GM08714 (cell line): ENCODE measurements around the gene SF3B3.
"Not testable (repeated sequence)": the region's sequence is repeated elsewhere in the genome, so short reads cannot be mapped to it uniquely, and the experiment has no call there.

Source experiments
- H3K4me3 ChIP-seq: fragments of 200-500 bp; sonication (Bioruptor generic); 2 replicates; pipeline ENCODE4 v1.5.1; 2014; ENCODE audit warnings: mild to moderate bottlenecking, low read length, inconsistent platforms
- ZNF274 ChIP-seq: IDR thresholded peaks from 2 replicates; pipeline ENCODE4 v1.6.1; 2012; ENCODE audit warnings: mild to moderate bottlenecking, low read depth, low read length

The SF3B3 gene

GRCh38 chr16:70579648-70580630, 56.3 kb downstream of the SF3B3 start:
- H3K4me3 ChIP-seq = no peak overlapping the region
- TF ChIP-seq ZNF274 = no peak

- no peak overlapping the region for H3K4me3 ChIP-seq
- no peak for TF ChIP-seq ZNF274
Observed at GRCh38 chr16:70582280-70582978, 58.8 kb downstream of the SF3B3 start.

DNA sequence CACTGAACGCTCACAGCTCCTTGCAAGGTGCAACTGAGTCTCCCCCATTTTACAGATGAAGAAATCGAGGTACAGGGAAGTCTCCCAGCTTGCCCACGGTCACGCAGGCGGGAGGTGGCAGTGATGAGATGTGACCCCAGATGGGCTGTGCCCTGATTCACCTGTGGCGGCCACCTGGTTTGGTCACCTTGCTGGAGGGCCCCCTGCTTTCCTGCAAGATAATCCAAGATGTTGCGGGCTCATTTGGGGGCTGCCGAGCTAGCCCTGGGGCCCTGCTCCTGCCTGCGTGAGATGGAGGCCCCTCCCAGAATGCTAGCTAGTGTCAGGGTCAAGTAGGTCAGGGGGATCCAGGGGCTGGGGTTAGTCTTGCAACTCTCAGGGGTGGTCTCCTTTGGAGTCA, 63.1 kb downstream of the SF3B3 start:
- TF ChIP-seq ZNF274 = no peak
- H3K4me3 ChIP-seq = no peak overlapping the region

- no peak for TF ChIP-seq ZNF274
- no peak overlapping the region for H3K4me3 ChIP-seq
Observed at GRCh38 chr16:70588565-70588964, 64.9 kb downstream of the SF3B3 start.

DNA sequence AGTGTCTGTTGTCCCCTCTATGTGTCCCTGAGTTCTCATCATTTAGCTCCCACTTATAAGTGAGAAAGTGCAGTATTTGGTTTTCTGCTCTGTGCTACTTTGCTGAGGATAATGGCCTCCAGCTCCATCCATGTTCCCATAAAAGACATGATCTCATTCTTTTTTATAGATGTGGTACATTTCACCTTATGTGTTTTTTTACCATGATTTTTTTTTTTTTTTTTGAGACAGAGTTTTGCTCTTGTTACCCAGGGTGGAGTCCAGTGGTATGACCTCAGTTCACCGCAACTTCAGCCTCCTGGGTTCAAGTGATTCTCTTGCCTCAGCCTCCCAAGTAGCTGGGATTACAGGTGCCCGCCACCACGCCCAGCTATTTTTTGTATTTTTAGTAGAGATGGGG, 65.8 kb downstream of the SF3B3 start:
- not testable (repeated sequence) for H3K4me3 ChIP-seq

DNA sequence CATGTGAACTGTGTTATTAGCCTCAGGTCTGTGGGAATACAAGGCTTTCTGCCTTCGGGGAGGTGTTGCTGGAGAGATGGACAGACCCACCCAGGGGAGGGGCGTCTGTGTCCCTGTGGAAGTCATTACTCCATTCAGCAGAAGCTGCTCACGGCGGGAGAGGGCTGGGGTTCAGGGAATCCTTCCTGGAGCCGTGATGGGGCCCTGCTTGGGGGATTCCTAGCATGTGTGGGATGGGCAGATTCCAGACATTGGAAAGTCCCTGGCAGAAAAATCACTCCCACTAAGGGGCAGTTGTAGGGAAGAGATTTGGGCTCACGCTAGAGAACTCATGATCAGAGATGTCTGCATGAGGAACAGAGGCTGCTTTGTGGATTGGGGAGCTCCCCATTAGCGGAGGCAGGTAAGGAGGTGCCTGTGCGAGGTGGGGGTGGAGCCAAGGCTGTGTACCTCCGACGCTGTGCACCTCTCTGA, 66.4 kb downstream of the SF3B3 start:
- TF ChIP-seq ZNF274 = no peak
- H3K4me3 ChIP-seq = no peak overlapping the region

DNA sequence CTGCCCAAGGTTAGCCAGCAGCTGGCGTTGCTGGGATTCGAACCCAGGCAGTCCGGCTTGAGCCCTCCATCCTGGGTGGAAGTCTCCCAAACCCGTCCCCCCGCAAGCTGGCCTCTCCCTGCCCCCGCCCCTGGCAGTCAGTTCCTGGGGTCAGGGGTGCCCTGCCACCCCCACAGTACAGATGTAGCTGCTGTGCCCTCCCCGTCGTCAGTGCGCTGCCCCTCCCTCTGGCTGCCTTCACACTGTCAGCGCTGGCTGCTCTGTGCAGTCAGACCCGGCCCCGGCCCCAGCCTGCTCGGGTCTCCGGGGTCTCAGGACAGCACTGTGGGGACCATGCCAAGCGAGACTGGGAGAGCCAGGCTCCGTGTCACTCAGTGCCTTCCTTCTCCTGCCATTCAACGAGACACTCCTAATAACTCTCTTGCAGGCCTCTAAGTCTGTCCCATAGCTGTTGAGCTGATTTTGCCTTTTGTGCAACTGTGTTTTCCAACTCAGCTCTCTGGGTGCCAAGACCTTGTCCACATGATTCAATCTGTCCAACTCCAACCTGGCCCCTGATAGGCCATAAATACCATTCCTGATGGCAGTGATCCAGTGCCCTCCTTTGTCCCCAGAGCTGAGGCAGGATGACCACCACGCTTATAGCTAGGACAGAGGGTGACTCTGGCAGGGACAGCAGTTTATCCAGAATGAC, 67.3 kb downstream of the SF3B3 start:
- H3K4me3 ChIP-seq = no peak overlapping the region
- no peak for TF ChIP-seq ZNF274

DNA sequence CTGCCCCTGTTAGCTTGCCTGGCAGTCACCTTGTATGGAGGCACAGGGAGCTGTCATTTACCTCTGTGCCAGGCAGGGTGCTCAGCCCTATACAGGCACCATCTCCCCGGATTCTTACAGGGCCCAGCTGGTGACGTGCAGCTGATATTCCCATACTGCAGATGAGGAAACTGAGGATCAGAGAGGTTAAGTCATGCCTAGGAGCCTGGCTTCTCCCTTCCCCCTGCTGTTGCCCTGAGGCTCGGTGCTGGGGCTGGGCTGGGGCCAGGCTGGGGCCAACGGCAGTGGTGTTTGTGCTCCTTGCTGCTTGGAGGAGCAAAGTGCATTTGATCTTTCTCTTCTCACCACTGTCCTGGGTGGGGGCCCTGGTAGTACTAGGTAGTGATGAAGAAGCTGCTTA, 68.0 kb downstream of the SF3B3 start:
- TF ChIP-seq ZNF274 = no peak
- H3K4me3 ChIP-seq = no peak overlapping the region

DNA sequence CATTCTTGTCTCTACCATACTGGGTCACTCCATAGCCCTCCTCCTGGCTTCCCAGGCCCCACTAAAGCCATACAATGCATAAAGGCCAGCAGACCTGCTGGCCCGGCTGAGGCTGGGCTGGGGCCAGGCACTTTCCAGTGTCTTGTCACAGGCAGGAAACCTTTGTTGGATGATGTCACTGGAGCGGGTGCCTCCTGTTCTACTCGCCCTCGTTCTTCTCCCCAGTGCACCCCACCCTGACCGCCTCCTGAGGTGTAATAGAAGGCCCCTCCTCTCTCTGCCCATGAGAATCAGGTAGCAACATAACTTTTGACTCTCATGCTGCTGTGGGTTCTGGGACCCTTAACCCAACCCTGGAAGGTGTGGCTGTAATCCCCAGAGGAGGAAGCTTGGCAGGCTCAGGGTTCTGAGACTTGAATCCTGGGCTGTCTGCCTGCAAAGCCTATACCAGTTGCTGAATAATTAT, 68.5 kb downstream of the SF3B3 start:
- H3K4me3 ChIP-seq = no peak overlapping the region
- no peak for TF ChIP-seq ZNF274

DNA sequence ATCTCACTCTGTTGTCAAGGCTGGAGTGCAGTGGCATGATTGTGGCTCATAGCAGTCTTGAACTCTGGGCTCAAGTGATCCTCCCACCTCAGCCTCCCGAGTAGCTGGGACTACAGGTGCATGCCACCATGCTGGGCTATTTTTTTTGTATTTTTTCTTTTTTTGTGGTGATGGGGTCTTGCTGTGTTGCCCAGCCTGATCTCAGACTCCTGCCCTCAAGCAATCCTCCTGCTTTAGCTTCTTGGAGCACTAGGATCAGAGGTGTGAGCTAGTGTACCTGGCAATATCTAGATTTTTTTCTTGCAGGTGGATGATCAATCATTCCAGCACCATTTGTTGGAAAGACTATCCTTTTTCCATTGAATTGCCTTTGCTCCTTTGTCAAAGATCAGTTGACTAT, 69.9 kb downstream of the SF3B3 start:
- TF ChIP-seq ZNF274 = no peak
- no peak overlapping the region for H3K4me3 ChIP-seq

DNA sequence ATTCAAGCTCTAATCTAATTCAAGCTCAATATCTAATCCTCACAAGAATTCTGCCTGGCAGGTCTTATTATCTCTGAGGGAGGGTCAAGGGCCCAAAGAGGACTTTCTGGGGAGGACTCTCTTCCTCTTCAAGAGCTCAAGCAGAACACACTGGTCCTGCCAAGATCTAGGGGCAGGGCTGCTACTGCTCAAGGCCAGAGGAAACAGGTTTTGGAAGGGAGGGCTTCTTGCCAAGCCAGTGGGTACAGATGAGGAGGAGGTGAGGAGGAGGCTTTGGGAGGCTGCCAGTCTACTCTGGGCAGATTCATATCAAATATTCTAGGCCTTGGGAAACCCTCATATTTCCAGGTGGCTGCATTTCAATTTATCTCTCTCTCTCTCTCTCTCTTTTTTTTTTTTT, 71.0 kb downstream of the SF3B3 start:
- TF ChIP-seq ZNF274 = no peak
- no peak overlapping the region for H3K4me3 ChIP-seq

DNA sequence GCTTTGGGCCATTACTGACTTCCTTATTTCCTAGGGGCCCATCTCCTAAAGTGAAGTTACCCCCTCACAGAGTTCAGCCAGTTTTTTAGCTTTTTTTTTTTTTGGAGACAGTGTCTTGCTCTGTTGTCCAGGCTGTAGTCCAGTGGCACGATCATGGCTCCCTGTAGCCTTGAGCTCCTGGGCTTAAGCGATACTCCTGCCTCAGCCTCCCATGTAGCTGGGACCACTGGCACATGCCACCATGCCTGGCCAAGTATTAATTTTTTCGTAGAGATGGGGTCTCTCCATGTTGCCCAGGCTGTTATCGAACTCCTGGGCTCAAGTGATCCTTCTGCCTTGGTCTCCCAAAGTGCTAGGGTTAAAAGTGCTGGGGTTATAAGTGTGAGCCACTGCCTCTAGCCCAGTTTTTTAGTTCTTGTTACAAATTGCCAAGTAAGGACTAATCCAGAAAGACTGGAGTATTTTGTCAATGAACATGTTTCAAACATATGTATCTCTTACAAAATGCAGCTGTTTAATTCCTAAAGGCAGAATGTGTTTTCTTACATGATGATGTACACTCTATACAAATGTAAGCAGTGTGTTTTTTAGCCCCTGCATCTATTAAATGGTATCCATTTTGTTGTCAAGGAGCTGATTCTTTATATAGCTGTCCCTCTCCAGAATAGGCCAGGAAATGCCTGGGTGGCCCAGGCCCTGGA, 73.7 kb downstream of the SF3B3 start:
- no peak for TF ChIP-seq ZNF274
- no peak overlapping the region for H3K4me3 ChIP-seq

GRCh38 chr16:70598937-70599503, 75.4 kb downstream of the SF3B3 start:
- H3K4me3 ChIP-seq = no peak overlapping the region
- TF ChIP-seq ZNF274 = no peak

DNA sequence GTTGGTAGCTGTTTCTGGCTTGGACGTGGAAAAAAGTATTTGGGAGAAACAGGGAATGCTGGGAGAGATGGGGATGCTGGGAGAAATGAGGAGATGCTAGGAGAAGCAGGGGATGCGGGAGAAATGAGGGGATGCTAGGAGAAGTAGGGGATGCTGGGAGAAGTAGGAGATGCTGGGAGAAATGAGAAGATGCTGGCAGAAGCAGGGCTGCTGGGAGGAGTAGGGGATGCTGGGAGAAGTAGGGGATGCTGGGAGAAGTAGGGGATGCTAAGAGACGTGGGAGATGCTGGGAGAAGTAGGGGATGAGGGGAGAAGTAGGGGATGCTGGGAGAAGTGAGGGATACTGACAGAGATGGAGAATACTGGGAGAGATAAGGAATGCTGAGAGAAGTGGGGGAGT, 77.1 kb downstream of the SF3B3 start:
- H3K4me3 ChIP-seq = no peak overlapping the region
- TF ChIP-seq ZNF274 = no peak
